ENCODE results near the gene ALK.

The ALK gene

DNA sequence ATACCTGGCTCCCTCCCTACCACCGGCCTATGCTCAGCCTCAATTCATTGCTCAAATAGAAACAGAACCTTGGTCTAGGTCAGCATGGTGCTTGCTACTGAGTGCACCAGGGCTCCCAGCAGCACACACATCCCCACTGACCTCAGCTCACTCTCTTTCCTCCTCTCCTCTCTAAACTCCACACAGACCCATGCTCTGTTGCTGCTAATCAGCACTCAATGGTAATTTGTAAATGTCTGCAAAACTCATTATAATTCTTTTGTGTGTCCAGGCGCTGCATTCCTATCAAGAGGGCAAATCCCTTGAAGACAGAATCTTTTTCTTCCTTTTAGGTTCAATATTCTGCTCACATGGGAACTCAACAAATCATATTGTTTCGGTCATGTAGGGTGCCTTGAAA is 424.0 kb downstream of the ALK start:
- TF ChIP-seq, protein P1, sequence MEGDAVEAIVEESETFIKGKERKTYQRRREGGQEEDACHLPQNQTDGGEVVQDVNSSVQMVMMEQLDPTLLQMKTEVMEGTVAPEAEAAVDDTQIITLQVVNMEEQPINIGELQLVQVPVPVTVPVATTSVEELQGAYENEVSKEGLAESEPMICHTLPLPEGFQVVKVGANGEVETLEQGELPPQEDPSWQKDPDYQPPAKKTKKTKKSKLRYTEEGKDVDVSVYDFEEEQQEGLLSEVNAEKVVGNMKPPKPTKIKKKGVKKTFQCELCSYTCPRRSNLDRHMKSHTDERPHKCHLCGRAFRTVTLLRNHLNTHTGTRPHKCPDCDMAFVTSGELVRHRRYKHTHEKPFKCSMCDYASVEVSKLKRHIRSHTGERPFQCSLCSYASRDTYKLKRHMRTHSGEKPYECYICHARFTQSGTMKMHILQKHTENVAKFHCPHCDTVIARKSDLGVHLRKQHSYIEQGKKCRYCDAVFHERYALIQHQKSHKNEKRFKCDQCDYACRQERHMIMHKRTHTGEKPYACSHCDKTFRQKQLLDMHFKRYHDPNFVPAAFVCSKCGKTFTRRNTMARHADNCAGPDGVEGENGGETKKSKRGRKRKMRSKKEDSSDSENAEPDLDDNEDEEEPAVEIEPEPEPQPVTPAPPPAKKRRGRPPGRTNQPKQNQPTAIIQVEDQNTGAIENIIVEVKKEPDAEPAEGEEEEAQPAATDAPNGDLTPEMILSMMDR (IDR thresholded peaks at IDR 0.05; ENCODE audit: control insufficient read depth, extremely low read depth, insufficient read depth), result no peak
- H3K4me3 ChIP-seq (ENCODE audit: low read depth, low read length), result no peak overlapping the region
- DNase-seq (ENCODE audit: low read depth), result no peak

DNA sequence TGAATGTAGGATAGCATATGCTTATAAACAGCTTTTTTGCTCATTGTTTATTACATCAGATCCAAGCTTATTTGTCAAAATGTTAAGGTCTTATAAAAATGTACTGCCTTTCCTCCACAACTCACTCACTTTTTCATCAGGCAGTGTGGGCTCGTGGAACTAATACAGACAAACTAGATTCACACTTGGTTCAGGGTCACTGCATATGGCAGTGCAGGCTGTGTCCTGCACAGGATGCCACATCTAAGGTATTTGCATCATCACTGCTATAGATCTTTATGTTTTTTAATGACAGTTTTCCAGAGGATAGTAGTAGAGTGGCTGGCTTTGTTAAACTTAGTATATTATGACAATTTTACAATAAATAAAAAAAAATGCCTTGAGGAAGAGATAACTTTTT is 425.2 kb downstream of the ALK start:
- TF ChIP-seq, protein P1 (IDR thresholded peaks at IDR 0.05; ENCODE audit: control insufficient read depth, extremely low read depth, insufficient read depth), result no peak
- DNase-seq (ENCODE audit: low read depth), result no peak
- H3K4me3 ChIP-seq (ENCODE audit: low read depth, low read length), result no peak overlapping the region

DNA sequence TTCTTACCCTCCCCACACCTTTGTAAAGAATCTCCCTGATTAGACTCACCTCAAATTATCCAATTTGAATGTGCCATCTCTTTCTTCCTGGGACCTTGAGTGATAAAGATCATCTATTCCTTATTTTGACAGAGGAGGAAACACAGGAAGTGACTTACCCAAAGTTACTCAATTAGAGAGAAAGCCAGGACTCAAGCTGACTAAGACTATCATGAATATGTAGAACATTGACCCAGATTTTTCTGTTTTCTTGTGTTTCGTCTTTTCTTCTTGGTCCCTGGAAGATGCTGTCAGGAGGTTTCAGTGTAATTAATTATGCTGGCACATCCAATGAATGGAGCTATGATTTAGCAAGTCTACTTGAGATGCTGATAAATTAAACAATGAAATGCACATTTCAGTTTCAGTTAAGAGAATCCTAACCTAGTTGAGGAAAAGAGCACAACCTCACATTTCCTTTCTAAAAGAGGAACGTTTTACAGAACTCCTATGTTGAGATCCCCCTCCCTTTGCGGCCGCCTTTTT is 425.8 kb downstream of the ALK start:
- no peak for DNase-seq (ENCODE audit: low read depth)
- TF ChIP-seq, protein P1 (IDR thresholded peaks at IDR 0.05; ENCODE audit: control insufficient read depth, extremely low read depth, insufficient read depth), result no peak
- no peak overlapping the region for H3K4me3 ChIP-seq (ENCODE audit: low read depth, low read length)

DNA sequence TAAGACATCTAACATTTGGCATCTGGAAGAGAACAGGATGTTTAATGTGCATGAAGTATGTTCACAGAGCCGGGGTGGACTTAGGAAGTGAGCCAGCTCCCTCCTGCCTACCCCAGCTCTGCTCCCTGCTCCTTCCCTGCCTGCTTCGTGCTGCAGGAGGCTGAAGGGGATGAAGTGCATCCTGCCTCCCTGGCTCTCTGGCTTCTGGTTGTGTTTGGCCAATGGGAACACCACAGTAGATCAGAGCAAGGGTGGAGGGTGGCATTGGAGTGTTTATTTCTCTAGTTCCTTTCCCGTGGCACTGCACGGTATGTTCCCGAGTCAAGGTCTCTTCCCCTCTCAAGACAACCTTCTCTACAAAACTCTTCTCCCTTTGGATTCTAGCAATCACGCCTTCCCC is 426.3 kb downstream of the ALK start:
- no peak overlapping the region for H3K4me3 ChIP-seq (ENCODE audit: low read depth, low read length)
- no peak for DNase-seq (ENCODE audit: low read depth)
- TF ChIP-seq, protein P1 (IDR thresholded peaks at IDR 0.05; ENCODE audit: control insufficient read depth, extremely low read depth, insufficient read depth), result no peak

DNA sequence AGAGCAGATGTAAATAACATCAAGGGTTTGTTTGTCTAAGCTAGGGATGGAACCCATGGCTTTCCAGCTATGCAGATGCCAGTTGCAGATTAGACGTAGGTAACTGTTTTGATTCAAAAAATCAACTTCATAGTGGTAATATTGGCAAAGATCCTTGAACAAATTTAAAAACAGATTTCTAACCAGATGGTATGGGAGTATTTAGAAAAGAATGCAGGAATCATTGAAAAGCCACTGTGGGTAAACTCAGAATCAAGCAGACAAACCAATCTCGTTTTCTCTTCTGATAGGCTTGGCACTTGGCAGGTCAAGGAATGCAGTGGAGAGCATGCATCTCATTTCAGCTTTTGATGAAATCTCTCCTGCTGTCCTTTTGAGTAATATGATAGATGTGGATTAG is 428.7 kb downstream of the ALK start:
- TF ChIP-seq, protein P1 (IDR thresholded peaks at IDR 0.05; ENCODE audit: control insufficient read depth, extremely low read depth, insufficient read depth), result no peak
- DNase-seq (ENCODE audit: low read depth), result no peak

DNA sequence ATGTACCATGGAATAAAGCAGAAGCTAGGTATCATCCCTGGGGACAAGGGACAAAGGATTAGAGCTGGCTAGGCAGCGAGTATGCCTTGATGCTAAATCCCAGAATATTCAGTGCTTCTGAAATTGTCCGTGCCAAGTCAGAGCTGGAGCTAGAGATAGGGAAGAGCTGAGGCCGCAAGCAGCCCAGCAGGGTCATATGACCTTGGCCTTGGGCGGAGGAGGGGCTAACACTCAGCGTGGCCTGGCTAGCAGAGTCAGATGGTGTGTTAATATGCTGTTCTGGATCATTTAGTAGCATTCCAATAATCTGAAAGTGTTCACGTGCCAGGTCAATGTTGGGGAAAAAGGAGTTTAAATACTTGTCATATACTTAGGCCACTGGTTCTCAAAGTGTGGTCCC is 431.3 kb downstream of the ALK start:
- no peak overlapping the region for H3K4me3 ChIP-seq (ENCODE audit: low read depth, low read length)
- DNase-seq (ENCODE audit: low read depth), result no peak
- TF ChIP-seq, protein P1 (IDR thresholded peaks at IDR 0.05; ENCODE audit: control insufficient read depth, extremely low read depth, insufficient read depth), result no peak

More for the DNA sequence above, 428.7 kb downstream of the ALK start:
- no peak overlapping the region for H3K4me3 ChIP-seq (ENCODE audit: low read depth, low read length)

DNA sequence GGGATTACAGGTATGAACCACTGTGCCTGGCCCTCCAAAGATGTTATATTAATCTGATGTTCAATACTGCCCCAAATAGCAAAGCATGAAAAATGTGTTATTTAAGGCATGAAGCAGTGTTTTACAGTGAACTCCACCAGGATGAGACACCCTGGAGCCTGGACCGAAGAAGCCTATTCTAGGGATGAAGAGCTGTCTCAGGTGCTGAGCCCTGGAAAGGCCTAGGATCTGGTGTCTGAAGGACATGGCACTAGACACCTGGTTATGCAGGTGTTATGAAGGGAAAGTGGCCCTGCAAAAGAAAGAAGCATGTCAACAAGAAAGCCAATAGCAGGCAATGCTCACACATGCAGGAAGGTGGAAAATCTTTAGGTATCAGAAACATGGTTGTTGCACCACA is 431.8 kb downstream of the ALK start:
- TF ChIP-seq, protein P1 (IDR thresholded peaks at IDR 0.05; ENCODE audit: control insufficient read depth, extremely low read depth, insufficient read depth), result no peak
- no peak overlapping the region for H3K4me3 ChIP-seq (ENCODE audit: low read depth, low read length)
- DNase-seq (ENCODE audit: low read depth), result no peak
